Raji (cell line): ENCODE data around the gene HCFC1.

Source experiments
- POLR2A ChIP-seq: IDR thresholded peaks from 2 replicates; pipeline ENCODE4 v1.6.1; 2011; ENCODE audit warnings: low read depth, low read length, control low read depth; ENCODE audit not compliant: insufficient read depth

The HCFC1 gene

DNA sequence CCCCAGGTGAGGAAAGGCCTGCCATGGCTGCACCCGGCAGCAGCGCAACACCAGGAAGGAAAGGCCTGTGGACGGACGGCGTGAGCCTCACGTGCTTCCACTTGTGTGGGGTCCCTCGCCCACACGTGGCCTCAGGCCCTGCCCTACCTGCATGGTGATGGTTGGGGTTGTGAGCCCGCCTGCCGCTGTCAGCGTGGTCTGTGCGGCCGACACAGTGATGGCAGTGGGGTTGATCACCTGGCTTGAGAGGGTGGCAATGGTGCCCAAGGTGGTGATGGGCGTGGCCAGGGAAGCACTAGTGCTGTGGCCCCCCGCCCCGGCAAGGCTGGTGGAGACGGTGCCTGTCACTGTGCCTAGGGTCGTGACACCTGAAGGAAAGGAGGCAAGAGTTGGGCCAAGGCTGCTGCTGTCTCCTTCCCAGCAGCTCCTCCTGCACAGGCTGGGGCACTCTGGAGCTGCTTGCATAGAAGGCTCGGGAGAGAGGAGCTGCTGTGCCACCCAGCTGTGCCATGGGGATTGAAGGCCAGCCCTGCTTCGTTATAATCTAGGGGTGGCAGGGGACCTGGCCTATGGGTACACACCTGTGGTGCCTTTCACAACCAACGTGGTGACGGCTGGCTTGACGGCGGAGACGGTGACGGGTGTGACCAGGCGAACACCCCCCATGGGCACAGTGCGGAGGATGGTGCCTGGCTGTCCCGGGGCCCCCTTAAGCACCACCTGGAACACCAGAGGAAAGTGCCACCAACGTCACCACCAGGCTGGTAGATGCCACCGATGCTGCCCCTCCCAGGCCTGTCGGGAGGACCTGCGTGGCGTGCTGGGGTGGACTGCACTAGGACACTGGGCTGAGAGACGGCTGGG, 15.3 kb downstream of the HCFC1 start:
- no peak for TF ChIP-seq POLR2A

DNA sequence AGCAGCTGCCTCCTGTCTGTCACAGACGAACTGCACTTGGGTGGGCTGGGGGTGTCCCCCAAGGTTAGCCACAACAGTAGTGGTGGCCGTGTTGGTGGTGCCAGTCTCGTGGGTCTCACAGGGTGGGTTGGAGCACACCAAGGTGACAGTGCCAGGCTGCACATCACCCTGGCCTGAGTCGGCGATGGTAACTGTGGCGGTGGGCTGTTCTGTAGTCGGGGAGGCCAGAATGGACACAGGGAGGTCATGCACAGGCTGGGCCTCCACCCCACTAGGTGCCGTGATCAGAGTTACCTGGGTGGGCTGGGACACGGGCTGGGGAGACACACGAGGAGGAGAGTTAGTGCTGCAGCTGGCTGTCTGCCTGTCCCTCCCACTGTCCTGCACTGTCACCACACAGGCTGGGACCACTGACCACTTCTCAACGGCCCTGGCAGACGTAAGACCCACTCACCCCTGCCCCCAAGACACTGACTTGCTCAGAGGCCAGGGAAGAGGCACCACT, 16.3 kb downstream of the HCFC1 start:
- no peak for TF ChIP-seq POLR2A

DNA sequence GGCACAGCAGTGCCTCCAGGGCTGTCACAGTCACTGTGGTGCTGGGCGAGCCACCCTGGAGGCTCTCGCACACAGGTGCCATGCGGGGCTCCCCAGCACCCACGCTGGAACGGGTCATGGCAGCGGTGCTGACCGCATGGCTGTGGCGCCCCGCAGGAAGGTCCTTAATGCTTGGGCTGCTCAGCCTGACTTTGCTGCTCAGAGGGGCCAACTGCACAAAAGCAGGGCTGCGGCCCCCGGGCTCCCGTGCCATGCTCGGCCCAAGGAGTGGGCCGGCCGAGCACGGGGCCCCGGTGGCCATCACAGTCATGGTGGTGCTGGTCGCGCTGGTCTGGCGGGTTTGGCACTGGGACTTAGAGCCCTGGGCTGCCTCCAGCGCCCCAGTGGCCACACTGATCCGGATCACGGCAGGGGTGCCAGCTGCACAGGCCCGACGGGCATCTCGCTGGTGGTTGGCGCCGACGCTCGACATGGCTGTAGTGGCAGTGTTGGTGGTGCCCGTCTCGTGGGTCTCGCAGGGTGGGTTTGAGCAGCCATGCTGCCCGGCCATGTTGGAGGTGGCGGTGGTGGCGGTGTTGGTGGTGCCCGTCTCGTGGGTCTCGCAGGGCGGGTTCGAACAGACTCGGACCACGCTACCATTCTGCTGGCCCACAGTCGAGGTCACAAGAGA, 16.9 kb downstream of the HCFC1 start:
- no peak for TF ChIP-seq POLR2A

DNA sequence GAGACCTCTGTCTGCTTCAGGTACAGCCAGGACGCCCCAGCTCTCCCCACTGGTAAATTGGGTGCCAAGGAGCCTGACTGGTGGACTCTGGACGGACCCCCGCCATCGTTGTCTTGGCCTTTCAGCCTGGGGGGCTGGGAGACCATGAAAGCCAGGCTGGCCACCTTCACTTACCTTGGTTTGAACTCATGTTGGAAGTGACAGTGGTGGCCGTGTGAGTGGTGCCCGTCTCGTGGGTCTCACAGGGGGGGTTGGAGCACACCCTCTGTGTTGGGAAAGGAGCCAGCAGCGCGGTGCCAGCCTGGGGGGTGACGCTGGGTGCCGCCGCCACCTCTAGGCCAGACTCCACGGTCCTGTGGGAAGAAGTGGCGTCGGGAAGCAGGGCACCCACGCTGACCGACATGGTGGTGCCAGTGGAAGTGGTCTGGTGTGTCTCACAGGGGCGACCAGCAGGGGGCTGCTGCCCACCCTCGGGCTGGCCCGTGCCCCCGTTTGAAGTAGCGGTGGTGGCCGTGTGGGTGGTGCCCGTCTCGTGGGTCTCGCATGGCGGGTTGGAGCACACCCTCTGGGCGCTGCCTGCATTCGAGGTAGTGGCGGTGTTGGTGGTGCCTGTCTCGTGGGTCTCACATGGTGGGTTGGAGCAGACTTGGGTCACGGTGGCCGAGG, 17.6 kb downstream of the HCFC1 start:
- no peak for TF ChIP-seq POLR2A

- no peak for TF ChIP-seq POLR2A
Observed at GRCh38 chrX:153953342-153953830, 18.2 kb downstream of the HCFC1 start.

DNA sequence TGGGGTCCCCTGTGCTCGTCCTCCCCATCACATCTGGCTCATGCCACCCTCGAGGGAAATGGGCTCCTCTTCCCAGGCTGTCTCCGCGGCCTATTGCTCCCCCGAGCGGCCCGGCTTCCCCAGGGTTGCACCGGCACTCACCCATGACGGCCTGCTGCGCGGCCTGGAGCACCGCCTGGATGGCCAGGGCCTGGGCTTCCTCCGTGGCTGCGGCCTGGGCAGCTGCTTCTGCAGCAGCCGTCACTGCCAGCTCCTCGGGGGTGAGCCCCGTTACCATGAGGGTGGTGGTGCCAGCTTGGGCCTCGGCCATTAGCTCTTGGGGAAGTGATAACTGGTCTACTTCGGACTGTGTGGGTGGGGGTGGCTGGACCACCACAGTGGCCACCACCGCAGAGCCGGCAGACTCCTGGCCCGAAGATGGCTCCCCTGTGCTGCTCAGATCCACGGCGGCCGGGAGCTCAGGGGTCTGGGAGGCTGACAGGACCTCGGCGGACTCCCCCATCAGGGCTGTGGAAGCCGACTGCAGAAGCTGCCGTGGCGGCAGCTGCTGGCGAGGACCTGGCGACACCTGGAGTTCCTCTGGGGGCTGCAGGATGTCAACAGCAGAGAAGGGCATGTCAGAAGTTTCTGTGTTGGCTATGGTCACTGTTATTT, 19.1 kb downstream of the HCFC1 start:
- no peak for TF ChIP-seq POLR2A

- TF ChIP-seq POLR2A: no peak
Observed at GRCh38 chrX:153951683-153952372, 19.8 kb downstream of the HCFC1 start.

- no peak for TF ChIP-seq POLR2A
Observed at GRCh38 chrX:153950127-153950526, 21.5 kb downstream of the HCFC1 start.

GRCh38 chrX:153948847-153949805, 22.5 kb downstream of the HCFC1 start:
- no peak for TF ChIP-seq POLR2A

GRCh38 chrX:153948002-153948466, 23.6 kb downstream of the HCFC1 start:
- TF ChIP-seq POLR2A: no peak

- no peak for TF ChIP-seq POLR2A
Observed at GRCh38 chrX:153947009-153947769, 24.4 kb downstream of the HCFC1 start.
